Body of pancreas (tissue), 4 donors: ENCODE measurements around the gene LRIF1. TPM values are rescaled to one million over a fixed set of nuclear protein-coding genes. Genes with fewer than 3 reads are reported as not detected.
"Not testable (repeated sequence)": the region's sequence is repeated elsewhere in the genome, so short reads cannot be mapped to it uniquely, and the experiment has no call there.

ENCODE experiments used
- ATAC-seq: fragments of 150-250 bp; one replicate; pipeline ENCODE4 v1.9.1; 2016
- DNase-seq, 4 donors: peaks; one replicate each; pipeline ENCODE4 v3.0.0-alpha.2; 2019
- H3K27ac ChIP-seq, 4 donors: fragments of 200-600 bp; sonication (generic); 1 replicate in 3 of 4; 2 replicates in 1 of 4; pipeline versions ENCODE4 v1.5.1 to v1.6.1; 2016 to 2019; ENCODE audit warnings: mild to moderate bottlenecking in 1 of 4, mixed read lengths in 1 of 4, moderate library complexity in 1 of 4
- H3K27me3 ChIP-seq, 2 donors: fragments of 200-600 bp; sonication (generic); one replicate each; pipeline ENCODE4 v1.6.0; 2016; ENCODE audit warnings: mild to moderate bottlenecking in 1 of 2
- H3K36me3 ChIP-seq, 2 donors: fragments of 200-600 bp; sonication (generic); replicated peaks in 1 of 2; 2 replicates each; pipeline ENCODE4 v1.5.1; 2016; ENCODE audit warnings: low read depth in 2 of 2; ENCODE audit not compliant: insufficient read depth in 1 of 2
- H3K4me1 ChIP-seq: fragments of 200-600 bp; sonication (generic); one replicate; pipeline ENCODE4 v1.6.0; 2016
- H3K4me3 ChIP-seq, 2 donors: fragments of 200-600 bp; sonication (generic); 1 replicate in 1 of 2; 2 replicates in 1 of 2; pipeline ENCODE4 v1.5.1; 2016 to 2019
- H3K9me3 ChIP-seq, 3 donors: fragments of 200-600 bp; sonication (generic); 1 replicate in 2 of 3; 2 replicates in 1 of 3; pipeline ENCODE4 v1.5.1; 2016
- POLR2A ChIP-seq, 3 donors: fragments of 450-650 bp; IDR thresholded peaks; one replicate each; pipeline ENCODE4 v1.6.1; 2016; ENCODE audit warnings: antibody characterized with exemption in 3 of 3, mild to moderate bottlenecking in 2 of 3
- WGBS, 2 donors: methylation state at CpG; one replicate each; pipeline ENCODE4 v1.1.5; 2017; 5-methylcytosine and 5-hydroxymethylcytosine counted together
- intact Hi-C: fragments of 100-400 bp; cut with DNase I; formaldehyde crosslinking; loops from one replicate; pipeline ENCODE4 v1.15.1; 2023
- total RNA-seq, 2 donors: library from RNA; depleted of rRNA; stranded (reverse); fragments of >200 nt; gene quantifications; one replicate each; pipeline ENCODE4 v1.1.0, GENCODE V29; 2016
- TF ChIP-seq, protein P1 (sequence below), 7 experiments: fragments of 450-650 bp in 4 of 7; fragments of 200-600 bp in 3 of 7; sonication (generic) in 3 of 7; IDR thresholded peaks; one replicate each; pipeline ENCODE4 v1.5.1; 2016 to 2019; ENCODE audit warnings: antibody characterized with exemption in 7 of 7

LRIF1 gene, protein sequence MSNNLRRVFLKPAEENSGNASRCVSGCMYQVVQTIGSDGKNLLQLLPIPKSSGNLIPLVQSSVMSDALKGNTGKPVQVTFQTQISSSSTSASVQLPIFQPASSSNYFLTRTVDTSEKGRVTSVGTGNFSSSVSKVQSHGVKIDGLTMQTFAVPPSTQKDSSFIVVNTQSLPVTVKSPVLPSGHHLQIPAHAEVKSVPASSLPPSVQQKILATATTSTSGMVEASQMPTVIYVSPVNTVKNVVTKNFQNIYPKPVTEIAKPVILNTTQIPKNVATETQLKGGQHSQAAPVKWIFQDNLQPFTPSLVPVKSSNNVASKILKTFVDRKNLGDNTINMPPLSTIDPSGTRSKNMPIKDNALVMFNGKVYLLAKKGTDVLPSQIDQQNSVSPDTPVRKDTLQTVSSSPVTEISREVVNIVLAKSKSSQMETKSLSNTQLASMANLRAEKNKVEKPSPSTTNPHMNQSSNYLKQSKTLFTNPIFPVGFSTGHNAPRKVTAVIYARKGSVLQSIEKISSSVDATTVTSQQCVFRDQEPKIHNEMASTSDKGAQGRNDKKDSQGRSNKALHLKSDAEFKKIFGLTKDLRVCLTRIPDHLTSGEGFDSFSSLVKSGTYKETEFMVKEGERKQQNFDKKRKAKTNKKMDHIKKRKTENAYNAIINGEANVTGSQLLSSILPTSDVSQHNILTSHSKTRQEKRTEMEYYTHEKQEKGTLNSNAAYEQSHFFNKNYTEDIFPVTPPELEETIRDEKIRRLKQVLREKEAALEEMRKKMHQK
- total RNA-seq: 1 to 10 TPM; 3.6 to 9.9 TPM

DNA sequence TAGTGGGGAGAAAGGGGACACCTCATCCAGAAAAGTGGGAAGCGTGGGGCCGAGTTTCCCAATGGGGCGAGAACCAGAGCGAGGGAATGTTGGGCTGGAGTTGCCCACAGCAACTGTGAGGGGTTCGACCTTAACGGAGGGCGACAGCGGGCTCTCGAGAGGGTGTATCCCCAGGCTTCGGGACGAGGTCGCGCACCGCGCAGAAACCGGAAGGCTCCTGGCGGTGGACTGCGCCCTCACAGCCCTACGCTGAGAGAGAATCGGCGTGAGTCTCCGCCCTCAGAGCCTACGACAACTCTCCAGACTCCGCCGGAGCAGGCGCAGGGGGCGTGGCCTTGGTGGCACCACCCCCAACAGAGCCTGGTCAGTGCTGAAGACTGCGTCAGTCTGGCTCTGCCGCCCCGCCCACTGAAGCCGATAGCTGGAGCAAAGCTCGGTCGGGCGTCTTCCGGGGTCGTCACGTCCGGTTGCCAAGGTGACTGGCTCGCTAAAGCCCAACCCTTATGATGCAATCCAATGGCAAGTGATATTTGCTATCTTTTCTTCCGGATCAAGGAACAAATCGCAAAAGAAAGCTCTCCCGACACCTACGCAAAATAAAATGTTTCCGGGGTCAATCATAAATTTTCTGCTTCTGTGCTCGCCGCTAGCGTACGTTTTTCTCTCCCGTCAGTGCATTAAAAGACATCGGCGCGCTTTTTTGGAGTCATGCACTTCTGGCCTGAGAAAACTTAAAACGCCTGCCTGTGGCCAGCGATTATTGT lies at the start of gene LRIF1:
TSS of gene LRIF1 (minus strand) at position 232 of the 764 bp plus-strand sequence. CDS start 234 bp downstream, outside the sequence.
- DNase-seq (peak; percentile 99 to 100 (median 100)), ATAC-seq (peak; percentile 100)
- intact Hi-C loops: no loop called here
- peak; percentile 88 to 98 (median 97) for TF ChIP-seq POLR2A (IDR thresholded peaks at IDR 0.05)
- TF ChIP-seq, protein P1, sequence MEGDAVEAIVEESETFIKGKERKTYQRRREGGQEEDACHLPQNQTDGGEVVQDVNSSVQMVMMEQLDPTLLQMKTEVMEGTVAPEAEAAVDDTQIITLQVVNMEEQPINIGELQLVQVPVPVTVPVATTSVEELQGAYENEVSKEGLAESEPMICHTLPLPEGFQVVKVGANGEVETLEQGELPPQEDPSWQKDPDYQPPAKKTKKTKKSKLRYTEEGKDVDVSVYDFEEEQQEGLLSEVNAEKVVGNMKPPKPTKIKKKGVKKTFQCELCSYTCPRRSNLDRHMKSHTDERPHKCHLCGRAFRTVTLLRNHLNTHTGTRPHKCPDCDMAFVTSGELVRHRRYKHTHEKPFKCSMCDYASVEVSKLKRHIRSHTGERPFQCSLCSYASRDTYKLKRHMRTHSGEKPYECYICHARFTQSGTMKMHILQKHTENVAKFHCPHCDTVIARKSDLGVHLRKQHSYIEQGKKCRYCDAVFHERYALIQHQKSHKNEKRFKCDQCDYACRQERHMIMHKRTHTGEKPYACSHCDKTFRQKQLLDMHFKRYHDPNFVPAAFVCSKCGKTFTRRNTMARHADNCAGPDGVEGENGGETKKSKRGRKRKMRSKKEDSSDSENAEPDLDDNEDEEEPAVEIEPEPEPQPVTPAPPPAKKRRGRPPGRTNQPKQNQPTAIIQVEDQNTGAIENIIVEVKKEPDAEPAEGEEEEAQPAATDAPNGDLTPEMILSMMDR (IDR thresholded peaks at IDR 0.05): peak; percentile 18 to 82 (median 53)
- no peaks in the 10 kb centered on the region for H3K27me3 ChIP-seq
- H3K4me3 ChIP-seq: peak within 1 kb of the TSS; percentile 45 to 51
- WGBS, 2 donors: 2 to 5% methylated on average over 38 to 54 of the region's 54 CpGs
- H3K4me1 ChIP-seq: peaks cover 15% of the 10 kb centered on the region
- H3K9me3 ChIP-seq: peaks cover 0 to 13% (median 2%) of the 10 kb centered on the region in 3 donors
- H3K36me3 ChIP-seq: no peaks in the 10 kb centered on the region
- H3K27ac ChIP-seq: peak within 1 kb of the TSS; percentile 47 to 95 (median 86)

DNA sequence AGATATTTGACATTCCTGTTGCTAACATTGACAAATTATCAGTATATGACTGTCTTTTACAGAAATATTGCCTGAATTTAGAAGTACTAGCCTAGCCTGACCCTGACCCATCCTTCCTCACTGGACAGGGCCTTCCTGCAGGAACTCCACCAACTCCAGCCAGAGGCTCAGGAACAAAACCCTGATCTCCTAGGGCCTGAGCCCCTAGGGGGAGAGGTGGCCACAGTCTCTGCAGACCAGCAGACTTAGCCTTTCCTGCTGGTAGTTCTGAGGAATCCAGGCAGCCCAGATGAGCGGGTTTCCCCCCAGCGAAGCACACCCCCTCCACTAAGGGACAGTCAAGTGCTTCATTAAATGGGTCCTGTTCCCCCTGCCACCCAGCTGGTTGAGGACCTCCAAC lies 44.3 kb upstream of the LRIF1 start:
- ATAC-seq (no peak), DNase-seq (no peak)
- TF ChIP-seq POLR2A (IDR thresholded peaks at IDR 0.05): no peak
- TF ChIP-seq, protein P1 (IDR thresholded peaks at IDR 0.05): no peak
- Histone ChIP-seq H3K4me1 (no peaks in the 10 kb centered on the region), H3K4me3 (no peak overlapping the region), H3K27me3 (no peaks in the 10 kb centered on the region), H3K9me3 (peaks cover 0 to 23% (median 0%) of the 10 kb centered on the region in 3 donors), H3K27ac (no peak overlapping the region), H3K36me3 (no peaks in the 10 kb centered on the region)
- WGBS, 2 donors: 71 to 82% methylated on average over 2 of the region's 2 CpGs
- intact Hi-C loops: no loop called here

DNA sequence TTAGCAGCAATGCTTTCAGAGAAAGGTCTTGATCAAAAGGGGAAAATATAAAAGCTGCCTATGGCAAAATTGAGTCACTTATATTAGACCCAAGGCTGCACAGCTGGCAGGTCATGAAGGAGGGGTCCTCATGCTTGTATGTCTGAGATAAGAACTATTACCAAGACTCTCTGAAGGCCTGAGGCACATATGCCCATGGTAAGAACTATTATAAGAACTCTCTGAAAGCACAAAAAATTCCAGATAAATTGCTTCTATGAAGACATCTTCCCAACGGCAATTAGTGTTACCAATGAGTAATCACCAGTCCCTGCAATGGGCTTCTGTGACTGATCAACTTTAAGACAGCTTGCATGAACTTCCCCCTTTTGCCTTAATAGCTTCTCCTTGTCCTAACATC lies 42.8 kb upstream of the LRIF1 start:
- H3K9me3 ChIP-seq: peaks cover 0 to 23% (median 0%) of the 10 kb centered on the region in 3 donors
- no peak for TF ChIP-seq POLR2A (IDR thresholded peaks at IDR 0.05)
- TF ChIP-seq, protein P1 (IDR thresholded peaks at IDR 0.05): no peak
- ATAC-seq: no peak

DNA sequence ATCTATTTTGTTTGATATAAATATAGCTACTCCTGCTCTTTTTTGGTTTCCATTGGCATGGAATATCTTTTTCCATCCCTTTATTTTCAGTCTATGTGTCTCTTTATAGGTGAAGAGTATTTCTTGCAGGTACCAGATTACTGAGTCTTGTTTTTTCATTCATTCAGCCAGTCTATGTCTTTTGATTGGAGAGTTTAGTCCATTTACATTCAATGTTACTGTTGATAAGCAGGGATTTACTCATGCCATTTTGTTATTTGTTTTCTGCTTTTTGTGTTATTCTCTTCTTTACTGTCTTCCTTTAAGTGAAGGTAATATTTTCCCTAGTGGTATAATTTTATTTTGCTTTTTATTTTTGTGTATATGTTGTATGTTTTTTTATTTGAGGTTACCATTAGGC lies 35.9 kb upstream of the LRIF1 start:
- intact Hi-C loops, H3K36me3 ChIP-seq, H3K27ac ChIP-seq, H3K4me1 ChIP-seq, H3K9me3 ChIP-seq, DNase-seq, H3K27me3 ChIP-seq, H3K4me3 ChIP-seq, ATAC-seq: not testable (repeated sequence)

More for the DNA sequence above, 42.8 kb upstream of the LRIF1 start:
- DNase-seq: no peak
- Histone ChIP-seq H3K27ac (no peak overlapping the region), H3K36me3 (no peaks in the 10 kb centered on the region), H3K27me3 (no peaks in the 10 kb centered on the region), H3K4me1 (no peaks in the 10 kb centered on the region), H3K4me3 (no peak overlapping the region)
- intact Hi-C loops: no loop called here
- WGBS, 2 donors: 71 to 82% methylated on average over 1 of the region's 1 CpG

DNA sequence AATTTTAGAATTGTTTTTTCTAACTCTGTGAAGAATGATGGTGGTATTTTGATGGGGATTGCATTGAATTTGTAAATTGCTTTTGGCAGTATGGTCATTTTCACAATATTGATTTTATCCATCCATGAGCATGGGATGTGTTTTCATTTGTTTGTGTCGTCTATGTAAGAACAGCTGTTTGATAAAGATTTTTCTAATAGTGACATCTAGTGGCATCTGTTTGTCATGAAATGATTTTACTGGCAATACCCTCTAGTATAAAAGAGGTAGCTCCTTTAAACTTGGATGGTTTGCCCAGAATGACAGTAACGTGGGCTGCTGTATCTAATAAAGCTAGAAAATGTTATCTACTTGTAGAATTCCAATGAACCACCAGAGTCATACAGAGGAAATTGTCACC lies 28.6 kb upstream of the LRIF1 start:
- H3K9me3 ChIP-seq, ATAC-seq, H3K36me3 ChIP-seq, H3K27ac ChIP-seq, H3K4me3 ChIP-seq, H3K4me1 ChIP-seq, intact Hi-C loops, DNase-seq, H3K27me3 ChIP-seq: not testable (repeated sequence)
- TF ChIP-seq, protein P1 (IDR thresholded peaks at IDR 0.05): peak in 1 of 7 experiments; percentile 6
- WGBS, 2 donors: 14 to 15% methylated on average over 2 of the region's 2 CpGs

DNA sequence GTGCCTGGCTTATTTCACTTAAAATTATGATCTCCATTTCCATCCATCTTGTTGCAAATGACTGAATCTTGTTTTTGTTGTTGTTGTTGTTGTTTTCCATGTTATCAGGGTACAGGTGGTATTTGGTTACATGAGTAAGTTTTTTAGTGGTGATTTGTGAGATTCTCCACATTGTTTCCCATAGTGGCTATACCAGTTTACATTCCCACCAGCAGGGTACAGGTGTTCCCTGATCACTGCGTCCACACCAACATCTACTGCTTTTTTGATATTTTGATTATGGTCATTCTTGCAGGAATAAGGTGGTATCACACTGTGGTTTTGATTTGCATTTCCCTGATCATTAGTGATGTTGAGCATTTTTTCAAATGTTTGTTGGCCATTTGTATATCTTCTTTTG lies 27.6 kb upstream of the LRIF1 start:
- intact Hi-C loops, H3K27me3 ChIP-seq, H3K36me3 ChIP-seq, DNase-seq, H3K27ac ChIP-seq, H3K4me1 ChIP-seq, H3K4me3 ChIP-seq, H3K9me3 ChIP-seq, ATAC-seq: not testable (repeated sequence)
- whole genome bisulfite sequencing, 2 donors: 67 to 86% methylated on average over 1 of the region's 1 CpG
